SK-N-SH treated with all-trans-retinoic acid at 6 μM for 48 hours (cell line): ENCODE results near the gene CIAO2A.

Source experiments
- ARNTL ChIP-seq: fragments of 450-650 bp; formaldehyde crosslinking; IDR thresholded peaks from 2 replicates; pipeline ENCODE4 v1.5.0; 2020; ENCODE audit warnings: low read depth, mild to moderate bottlenecking, moderate library complexity, borderline replicate concordance
- CREB5 ChIP-seq: fragments of 250-450 bp; sonication (Bioruptor Pico); IDR thresholded peaks from 2 replicates; pipeline ENCODE4 v1.5.1; 2020; ENCODE audit warnings: low read depth, mild to moderate bottlenecking, moderate library complexity
- CSDC2 ChIP-seq: fragments of 250-450 bp; sonication (Bioruptor Pico); IDR thresholded peaks from 2 replicates; pipeline ENCODE4 v1.5.0; 2020; ENCODE audit warnings: mild to moderate bottlenecking, moderate library complexity
- ESRRG ChIP-seq: fragments of 250-450 bp; sonication (Bioruptor Pico); IDR thresholded peaks from 2 replicates; pipeline ENCODE4 v1.6.1; 2021; ENCODE audit warnings: mild to moderate bottlenecking
- OSR1 ChIP-seq: fragments of 250-450 bp; sonication (Bioruptor Pico); IDR thresholded peaks from 2 replicates; pipeline ENCODE4 v1.8.0; 2022; ENCODE audit warnings: moderate library complexity, mild to moderate bottlenecking, inconsistent platforms
- PATZ1 ChIP-seq: fragments of 250-450 bp; sonication (Bioruptor Pico); IDR thresholded peaks from 2 replicates; pipeline ENCODE4 v1.8.0; 2020; ENCODE audit warnings: mild to moderate bottlenecking, moderate library complexity, borderline replicate concordance
- PPARA ChIP-seq: fragments of 250-450 bp; sonication (Bioruptor Pico); IDR thresholded peaks from 2 replicates; pipeline ENCODE4 v1.5.0; 2020; ENCODE audit warnings: mild to moderate bottlenecking, borderline replicate concordance
- RARB ChIP-seq: fragments of 250-450 bp; sonication (Bioruptor Pico); IDR thresholded peaks from 2 replicates; pipeline ENCODE4 v1.8.0; 2021; ENCODE audit warnings: mild to moderate bottlenecking, moderate library complexity
- SNAI2 ChIP-seq: fragments of 250-450 bp; sonication (Bioruptor Pico); IDR thresholded peaks from 2 replicates; pipeline ENCODE4 v1.5.0; 2020; ENCODE audit warnings: mild to moderate bottlenecking, moderate library complexity
- ZC3H10 ChIP-seq: fragments of 250-450 bp; sonication (Bioruptor Pico); IDR thresholded peaks from 2 replicates; pipeline ENCODE4 v1.5.1; 2021; ENCODE audit warnings: mild to moderate bottlenecking, moderate library complexity
- ZFP3 ChIP-seq: fragments of 250-450 bp; sonication (Bioruptor Pico); IDR thresholded peaks from 2 replicates; pipeline ENCODE4 v1.5.0; 2020; ENCODE audit warnings: mild to moderate bottlenecking, moderate library complexity
- ZFP30 ChIP-seq: fragments of 450-650 bp; formaldehyde crosslinking; IDR thresholded peaks from 2 replicates; pipeline ENCODE4 v1.5.0; 2022; ENCODE audit warnings: mild to moderate bottlenecking, moderate library complexity

GRCh38 chr15:64038878-64039610 is 54.6 kb downstream of the CIAO2A start:
- TF ChIP-seq CREB5 (CRISPR knock-in tag) (no peak), RARB (no peak), ZFP3 (CRISPR knock-in tag) (no peak), ZC3H10 (CRISPR knock-in tag) (no peak), ZFP30 (CRISPR knock-in tag) (no peak), ESRRG (no peak), PATZ1 (CRISPR knock-in tag) (no peak), OSR1 (CRISPR knock-in tag) (no peak), ARNTL (no peak), PPARA (CRISPR knock-in tag) (no peak), CSDC2 (CRISPR knock-in tag) (no peak), SNAI2 (no peak)
